Stimulated activated naive CD4-positive, alpha-beta T cell (primary cell): ENCODE measurements around the gene DOK7.

Experiments
- DNase-seq, 6 experiments: peaks; one replicate each; lab custom pipeline; 2025; lab: John Stamatoyannopoulos, UW

The DOK7 gene

GRCh38 chr4:3462790-3463415, at the start of gene DOK7:
TSS of gene DOK7 (plus strand) at chr4:3463306. CDS start at chr4:3463376, 70 bp downstream.
- DNase-seq = no peak

DNA sequence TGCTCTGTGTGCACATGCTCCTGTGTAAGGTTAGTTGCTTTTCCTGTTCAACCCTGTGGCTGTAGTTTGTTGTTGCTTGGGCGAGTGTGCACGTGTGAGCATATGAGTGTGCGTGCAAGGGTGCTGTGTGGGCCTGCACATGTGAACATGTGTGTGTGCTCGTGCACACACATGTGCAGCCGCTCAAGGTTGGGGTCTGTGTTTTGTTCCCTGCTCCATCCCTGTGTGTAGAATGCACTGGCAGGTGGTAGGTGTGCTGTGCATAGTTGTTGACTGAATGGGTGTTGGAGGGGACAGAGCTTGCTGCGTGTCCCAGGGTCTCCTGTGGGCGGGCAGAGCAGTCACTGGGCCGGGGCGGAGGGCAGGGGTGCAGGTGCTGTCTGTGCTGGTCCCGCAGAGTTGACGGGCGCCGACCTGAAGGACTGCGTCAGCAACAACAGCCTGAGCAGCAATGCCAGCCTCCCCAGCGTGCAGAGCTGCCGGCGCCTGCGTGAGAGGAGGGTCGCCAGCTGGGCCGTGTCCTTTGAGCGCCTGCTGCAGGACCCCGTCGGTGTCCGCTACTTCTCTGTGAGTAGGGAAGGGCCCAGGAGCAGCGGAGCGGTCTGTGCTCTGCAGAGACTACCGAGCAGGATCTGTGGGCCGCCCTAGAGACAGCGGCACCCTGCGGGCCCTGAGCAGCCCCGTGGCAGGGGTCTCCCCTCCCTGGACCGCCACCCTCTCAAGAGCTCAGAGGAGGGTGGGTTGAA, 49.3 kb upstream of the DOK7 start:
- DNase-seq = no peak

DNA sequence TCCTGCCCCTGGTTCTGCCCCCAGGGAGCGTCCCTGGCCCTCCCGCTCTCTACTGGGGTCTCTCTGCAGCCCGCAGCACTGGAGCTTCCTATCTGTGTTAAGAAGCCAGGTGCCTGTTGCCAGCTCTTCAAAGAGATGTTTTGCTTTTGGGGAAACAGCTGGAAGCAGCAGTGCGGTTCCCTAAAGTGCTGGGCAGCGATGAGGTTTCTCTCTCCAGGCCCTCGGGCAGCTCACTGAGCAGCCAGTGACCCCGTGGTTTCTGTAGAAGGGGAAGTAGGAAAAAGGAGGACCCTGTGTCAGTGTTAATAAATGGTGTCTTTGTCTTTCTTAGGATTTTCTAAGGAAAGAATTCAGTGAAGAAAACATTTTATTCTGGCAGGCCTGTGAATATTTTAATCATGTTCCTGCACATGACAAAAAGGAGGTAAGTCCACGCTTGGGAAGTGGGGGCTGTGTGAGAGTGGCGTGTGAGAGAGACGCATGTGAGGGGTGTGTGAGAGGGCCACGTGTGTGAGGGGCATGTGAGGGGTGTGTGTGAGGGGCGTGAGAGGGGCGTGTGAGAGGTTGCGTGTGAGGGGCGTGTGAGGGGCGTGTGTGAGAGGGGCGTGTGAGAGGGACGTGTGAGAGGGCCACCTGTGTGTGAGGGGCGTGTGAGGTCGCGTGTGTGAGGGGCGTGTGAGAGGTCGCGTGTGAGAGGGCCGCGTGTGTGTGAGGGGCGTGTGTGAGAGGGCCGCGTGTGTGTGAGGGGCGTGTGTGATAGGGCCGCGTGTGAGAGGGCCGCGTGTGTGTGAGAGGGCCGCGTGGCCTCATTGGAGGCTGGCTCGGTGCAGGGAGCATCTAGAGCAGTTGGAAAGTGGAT, 48.5 kb upstream of the DOK7 start:
- no peak for DNase-seq

DNA sequence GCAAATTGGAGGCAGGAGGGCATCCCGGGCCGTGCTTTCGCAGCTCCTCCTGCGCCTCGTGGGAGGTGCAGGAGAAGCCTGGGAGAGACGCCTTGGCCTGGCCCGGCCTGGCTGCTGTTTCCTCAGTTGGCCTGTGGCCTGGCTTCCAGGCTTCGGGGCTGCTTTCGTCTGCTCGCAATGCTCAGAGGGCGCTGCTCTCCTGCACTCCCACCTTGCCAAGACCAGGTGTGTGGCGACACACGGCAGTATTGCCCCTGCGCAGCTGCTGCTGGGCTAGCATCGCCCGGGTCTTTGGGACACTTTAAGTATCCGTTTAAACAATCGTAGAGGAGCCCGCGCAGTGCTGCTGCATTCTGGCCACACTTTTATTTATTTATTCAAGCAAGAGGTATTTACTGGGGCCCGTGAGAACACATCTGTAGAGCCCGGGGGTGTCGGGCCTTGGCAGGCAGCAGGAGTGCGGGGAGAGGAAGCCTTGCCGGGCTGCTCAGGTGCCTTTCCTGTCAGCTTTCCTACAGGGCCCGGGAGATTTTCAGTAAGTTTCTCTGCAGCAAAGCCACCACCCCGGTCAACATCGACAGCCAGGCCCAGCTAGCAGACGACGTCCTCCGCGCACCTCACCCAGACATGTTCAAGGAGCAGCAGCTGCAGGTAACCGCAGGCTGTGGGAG, 47.5 kb upstream of the DOK7 start:
- no peak for DNase-seq

DNA sequence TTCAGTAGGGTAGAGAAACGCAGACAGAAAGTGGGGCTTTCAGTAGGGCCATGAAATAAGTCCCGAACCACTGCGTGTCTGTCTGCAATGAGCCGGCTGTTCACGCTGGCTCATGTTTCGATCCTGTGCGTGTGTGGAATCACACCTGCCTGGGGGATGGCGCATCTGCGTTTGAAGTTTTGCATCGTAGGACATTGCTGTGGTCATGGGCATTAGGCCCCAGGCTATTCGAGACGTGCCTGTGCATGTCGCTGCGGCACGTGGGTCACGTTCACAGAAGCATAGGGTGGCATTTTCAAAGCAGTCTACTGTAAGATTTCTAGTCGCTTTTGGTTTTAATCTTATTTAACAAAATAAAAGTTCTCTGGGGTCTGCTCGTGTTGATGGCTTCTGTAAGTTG, 46.8 kb upstream of the DOK7 start:
- DNase-seq = no peak

GRCh38 chr4:3416821-3417221, 46.3 kb upstream of the DOK7 start:
- DNase-seq = no peak

GRCh38 chr4:3417448-3417847, 45.7 kb upstream of the DOK7 start:
- DNase-seq = no peak

GRCh38 chr4:3418029-3418762, 44.9 kb upstream of the DOK7 start:
- no peak for DNase-seq

DNA sequence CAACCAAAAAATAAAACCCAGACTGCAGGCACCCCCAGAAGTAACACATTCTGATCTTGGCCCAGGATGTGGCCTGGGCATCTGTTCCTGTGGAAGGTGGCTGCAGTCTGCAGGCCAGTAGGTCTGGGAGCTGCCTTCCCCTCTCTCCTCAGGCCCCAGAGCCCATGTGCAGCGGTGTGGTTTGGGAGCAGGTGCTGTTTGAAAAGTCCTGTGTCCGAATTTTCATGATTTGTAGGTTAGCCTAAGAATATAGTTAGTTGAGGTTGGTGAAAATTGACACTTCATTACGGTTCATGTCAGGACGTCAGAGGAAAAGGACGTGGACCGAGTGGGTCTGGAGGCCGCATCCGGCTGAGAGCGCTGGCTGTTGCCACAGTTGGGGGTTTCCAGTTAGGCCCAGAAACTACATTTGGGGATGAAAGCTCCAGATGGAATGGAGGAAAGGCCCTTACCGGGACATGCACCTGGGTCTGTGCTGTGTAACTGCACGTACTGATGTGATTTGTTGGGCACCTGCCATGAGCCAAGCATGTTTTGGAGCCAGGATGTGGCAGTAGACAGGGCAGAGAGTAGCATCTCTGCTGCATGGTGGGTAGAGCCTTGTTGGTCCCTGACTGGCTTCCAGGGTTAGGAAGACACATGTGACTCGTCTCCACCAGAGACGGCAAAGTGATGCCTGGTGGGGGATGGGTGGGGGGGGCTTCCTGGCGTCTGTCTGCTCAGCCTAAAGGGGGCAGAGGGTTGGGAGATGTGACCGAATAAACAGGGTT, 43.1 kb upstream of the DOK7 start:
- no peak for DNase-seq

- DNase-seq = no peak
These were observed 42.5 kb upstream of the DOK7 start for GRCh38 chr4:3420606-3420955.

GRCh38 chr4:3420956-3421355, 42.1 kb upstream of the DOK7 start:
- DNase-seq = no peak

GRCh38 chr4:3421470-3421869, 41.6 kb upstream of the DOK7 start:
- DNase-seq = no peak

GRCh38 chr4:3422241-3422801, 40.8 kb upstream of the DOK7 start:
- no peak for DNase-seq

DNA sequence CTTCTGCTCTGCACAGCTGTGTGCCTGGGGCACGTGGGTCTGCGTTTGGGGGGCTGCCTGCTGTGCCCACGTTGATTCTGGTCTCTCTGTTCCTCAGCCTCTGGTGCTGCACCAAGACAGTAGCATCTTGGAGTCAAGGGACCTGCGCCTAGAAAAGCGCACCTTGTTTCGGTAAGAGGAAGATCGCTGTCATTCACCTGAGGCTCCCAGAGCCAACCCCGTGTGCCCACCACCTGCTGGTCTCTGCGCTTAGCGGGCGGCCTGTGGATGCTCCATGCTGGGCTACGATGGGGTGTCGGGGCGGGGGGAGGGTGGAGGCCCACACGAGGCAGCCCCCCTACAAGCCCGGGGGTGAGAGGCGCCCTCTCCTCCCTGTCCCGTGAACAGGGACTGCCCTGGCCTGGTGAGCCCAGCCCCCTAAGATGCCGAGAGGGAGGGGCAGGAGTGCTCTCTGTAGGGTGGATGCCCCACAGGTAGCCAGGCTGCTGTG, 40.3 kb upstream of the DOK7 start:
- DNase-seq = no peak

- no peak for DNase-seq
These were observed 39.7 kb upstream of the DOK7 start for GRCh38 chr4:3423406-3423805.

DNA sequence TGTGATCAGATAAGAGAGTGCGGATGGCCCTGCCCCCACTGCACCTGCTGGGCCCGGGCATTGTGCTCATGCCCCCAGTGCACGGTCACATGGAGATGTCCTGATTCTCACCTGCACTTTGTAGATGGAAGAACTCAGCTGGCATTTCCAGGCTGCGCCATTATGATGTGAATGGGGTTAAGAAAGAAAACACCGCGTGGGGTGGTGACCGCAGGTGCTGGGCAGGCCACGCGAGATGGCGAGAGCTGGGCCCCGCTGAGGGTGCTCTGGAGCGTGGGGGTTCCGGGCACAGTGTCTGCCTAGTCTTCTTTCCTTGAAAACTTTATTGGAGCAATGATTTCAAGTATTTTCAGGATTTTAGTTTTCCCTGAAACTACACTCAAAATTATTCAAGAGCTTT, 39.2 kb upstream of the DOK7 start:
- DNase-seq = no peak

DNA sequence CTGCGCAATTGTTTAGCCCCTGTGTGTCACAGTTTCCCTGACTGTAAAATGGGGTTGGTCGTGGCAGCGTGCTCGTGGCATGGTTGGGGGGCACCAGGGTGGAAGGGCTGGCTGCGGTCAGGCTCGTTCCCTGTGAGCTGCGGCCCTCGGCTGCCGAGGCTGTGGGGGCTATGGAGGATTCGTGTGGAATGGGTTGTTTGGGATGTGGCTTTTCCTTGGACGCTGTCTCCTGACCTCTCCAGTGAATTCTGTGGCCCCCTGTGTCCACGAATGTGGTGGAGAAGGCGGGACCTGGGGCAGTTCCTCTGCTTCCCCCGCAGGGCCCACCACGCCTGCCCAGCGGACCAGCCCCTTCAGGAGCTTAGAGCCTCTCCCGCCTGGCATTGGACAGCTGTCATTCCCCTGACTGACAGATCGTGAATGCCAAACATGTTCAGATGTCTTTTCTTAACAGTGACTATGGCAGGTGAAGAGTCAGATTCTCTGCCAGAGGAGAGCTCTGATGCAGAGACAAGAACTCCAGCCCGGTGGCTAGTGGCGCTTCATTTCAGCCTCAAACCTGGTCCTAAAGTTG, 38.5 kb upstream of the DOK7 start:
- DNase-seq = no peak

GRCh38 chr4:3426465-3427133, 36.5 kb upstream of the DOK7 start:
- no peak for DNase-seq

- DNase-seq = no peak
These were observed 36.0 kb upstream of the DOK7 start for GRCh38 chr4:3427134-3427476.
